ENCODE results near the gene RAB7A.

RAB7A gene

GRCh38 chr3:128801779-128802380, 75.9 kb downstream of the RAB7A start:
- CTCF ChIA-PET: no interaction called here
- POLR2A ChIA-PET: no interaction called here
- no peak for DNase-seq (ENCODE audit: extremely low spot score)
- TF ChIP-seq SP1 (IDR thresholded peaks at IDR 0.05) (no peak), FOXA1 (IDR thresholded peaks at IDR 0.05) (no peak), ZNF384 (IDR thresholded peaks at IDR 0.05) (no peak), SUZ12 (IDR thresholded peaks at IDR 0.05) (no peak), L3MBTL2 (conservative IDR thresholded peaks at IDR 0.05) (no peak), PKNOX1 (IDR thresholded peaks at IDR 0.05) (no peak), LEF1 (IDR thresholded peaks at IDR 0.05; ENCODE audit: borderline replicate concordance) (no peak), NFRKB (IDR thresholded peaks at IDR 0.05) (no peak), ARNT (IDR thresholded peaks at IDR 0.05) (no peak), HDGF (IDR thresholded peaks at IDR 0.05; ENCODE audit: borderline replicate concordance) (no peak), BHLHE40 (IDR thresholded peaks at IDR 0.05; ENCODE audit: borderline replicate concordance) (no peak), CTBP1 (IDR thresholded peaks at IDR 0.05; ENCODE audit: borderline replicate concordance) (no peak)

DNA sequence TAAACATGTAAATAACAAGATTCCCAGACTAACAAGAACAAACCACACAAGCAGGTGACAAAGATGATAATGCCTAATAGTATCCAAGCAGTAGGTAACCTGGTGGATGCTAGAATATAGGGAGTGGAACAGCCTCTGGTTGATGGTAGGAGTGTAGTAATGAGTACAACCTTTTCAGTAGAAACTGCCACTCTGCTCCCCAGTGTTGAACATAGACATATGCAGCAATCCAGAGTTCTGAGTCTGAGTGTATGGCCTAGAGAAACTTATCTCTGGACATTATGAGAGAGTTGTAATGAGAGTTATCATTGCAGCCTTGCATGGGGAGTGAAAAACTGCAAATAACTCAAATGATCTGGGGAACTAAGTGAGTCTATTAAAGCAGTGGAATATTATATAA, 77.3 kb downstream of the RAB7A start:
- DNase-seq (ENCODE audit: extremely low spot score): no peak
- CTCF ChIA-PET: no interaction called here
- no peak for TF ChIP-seq SP1 (IDR thresholded peaks at IDR 0.05)
- POLR2A ChIA-PET: no interaction called here

DNA sequence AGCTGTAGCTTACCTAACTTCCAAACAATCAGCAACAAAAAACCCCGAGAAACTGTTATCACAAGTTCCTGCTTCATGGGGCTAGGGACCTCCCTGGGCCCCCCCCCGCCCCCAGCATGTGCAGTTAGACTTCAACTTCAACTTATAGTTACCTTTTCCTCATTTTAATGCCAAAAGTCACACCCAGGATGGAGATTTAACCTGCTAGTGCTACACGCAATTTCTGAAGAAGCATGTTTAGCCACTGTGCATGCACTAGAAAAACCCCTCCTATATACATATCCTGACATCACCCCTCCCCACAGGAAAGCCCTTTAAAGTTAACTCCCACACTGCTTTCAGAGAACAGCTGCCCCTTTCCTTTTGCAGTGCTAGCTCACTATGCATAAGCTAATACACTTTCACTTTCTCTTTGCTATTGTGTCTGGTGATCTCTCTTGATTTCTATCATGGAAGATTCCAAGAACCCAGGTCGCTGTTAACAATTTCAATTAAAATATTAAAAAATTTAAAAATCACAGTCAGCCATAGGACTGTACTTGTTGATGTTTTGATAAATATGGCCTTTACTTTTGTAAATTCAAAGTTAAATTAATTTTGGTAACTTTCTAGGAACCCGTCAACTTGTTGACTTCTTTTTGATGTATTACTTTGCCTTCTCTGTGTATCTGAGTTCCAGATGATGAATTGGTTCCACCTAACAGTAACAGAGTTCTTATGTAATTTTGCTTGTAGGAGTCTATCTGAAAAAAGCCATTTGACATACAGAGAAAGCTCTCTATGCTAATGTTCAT, 78.2 kb downstream of the RAB7A start:
- TF ChIP-seq FOXA1 (IDR thresholded peaks at IDR 0.05): no peak
- no peak for TF ChIP-seq NFRKB (IDR thresholded peaks at IDR 0.05)
- no peak for TF ChIP-seq ZNF384 (IDR thresholded peaks at IDR 0.05)
- TF ChIP-seq TARDBP (IDR thresholded peaks at IDR 0.05): no peak
- TF ChIP-seq HDGF (IDR thresholded peaks at IDR 0.05; ENCODE audit: borderline replicate concordance): no peak
- TF ChIP-seq CTBP1 (IDR thresholded peaks at IDR 0.05; ENCODE audit: borderline replicate concordance): no peak
- TF ChIP-seq ARNT (IDR thresholded peaks at IDR 0.05): no peak
- no peak for DNase-seq (ENCODE audit: extremely low spot score)
- CTCF ChIA-PET: no interaction called here
- POLR2A ChIA-PET: no interaction called here

GRCh38 chr3:128804811-128805155, 78.8 kb downstream of the RAB7A start:
- POLR2A ChIA-PET: no interaction called here
- CTCF ChIA-PET: no interaction called here
- TF ChIP-seq CTBP1 (IDR thresholded peaks at IDR 0.05; ENCODE audit: borderline replicate concordance) (no peak), FOXK2 (IDR thresholded peaks at IDR 0.05) (no peak), ZNF384 (IDR thresholded peaks at IDR 0.05) (no peak), ARNT (IDR thresholded peaks at IDR 0.05) (no peak), BHLHE40 (IDR thresholded peaks at IDR 0.05; ENCODE audit: borderline replicate concordance) (no peak), SP1 (IDR thresholded peaks at IDR 0.05) (no peak), FOXM1 (IDR thresholded peaks at IDR 0.05; ENCODE audit: borderline replicate concordance) (no peak), FOXA1 (IDR thresholded peaks at IDR 0.05) (no peak), HDGF (IDR thresholded peaks at IDR 0.05; ENCODE audit: borderline replicate concordance) (no peak), ELF4 (IDR thresholded peaks at IDR 0.05) (no peak), TARDBP (IDR thresholded peaks at IDR 0.05) (no peak), NFRKB (IDR thresholded peaks at IDR 0.05) (no peak), LEF1 (IDR thresholded peaks at IDR 0.05; ENCODE audit: borderline replicate concordance) (no peak), L3MBTL2 (conservative IDR thresholded peaks at IDR 0.05) (no peak), PKNOX1 (IDR thresholded peaks at IDR 0.05) (no peak)

DNA sequence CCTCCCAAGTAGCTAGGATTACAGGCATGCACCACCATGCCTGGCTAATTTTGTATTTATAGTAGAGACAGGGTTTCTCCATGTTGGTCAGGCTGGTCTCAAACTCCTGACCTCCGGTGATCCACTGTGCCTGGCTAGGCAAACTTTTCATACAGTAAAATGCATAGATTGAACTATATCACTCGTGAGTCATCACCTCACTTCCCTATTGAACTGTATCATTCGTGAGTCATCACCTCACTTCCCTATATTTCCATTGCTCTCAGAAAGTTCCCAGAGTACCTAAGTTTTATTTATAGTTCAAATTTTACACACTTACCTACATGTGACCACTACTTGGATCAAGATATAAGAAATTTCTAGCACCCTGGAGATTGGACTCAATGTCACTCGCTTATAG, 79.8 kb downstream of the RAB7A start:
- ChIA-PET CTCF (interaction anchor here (0.6 kb wide), 1 partner anchor 80 kb away, joined by 3 read pairs; no protein-coding TSS in a partner anchor), POLR2A (no interaction called here)
- TF ChIP-seq PKNOX1 (IDR thresholded peaks at IDR 0.05): no peak
- TF ChIP-seq BHLHE40 (IDR thresholded peaks at IDR 0.05; ENCODE audit: borderline replicate concordance): no peak
- no peak for TF ChIP-seq ARNT (IDR thresholded peaks at IDR 0.05)
- no peak for TF ChIP-seq NFRKB (IDR thresholded peaks at IDR 0.05)
- TF ChIP-seq LEF1 (IDR thresholded peaks at IDR 0.05; ENCODE audit: borderline replicate concordance): no peak
- no peak for TF ChIP-seq FOXA1 (IDR thresholded peaks at IDR 0.05)
- no peak for TF ChIP-seq SP1 (IDR thresholded peaks at IDR 0.05)
- no peak for TF ChIP-seq FOXM1 (IDR thresholded peaks at IDR 0.05; ENCODE audit: borderline replicate concordance)
- no peak for TF ChIP-seq CTBP1 (IDR thresholded peaks at IDR 0.05; ENCODE audit: borderline replicate concordance)
- no peak for TF ChIP-seq HDGF (IDR thresholded peaks at IDR 0.05; ENCODE audit: borderline replicate concordance)
- no peak for TF ChIP-seq SUZ12 (IDR thresholded peaks at IDR 0.05)
- TF ChIP-seq TARDBP (IDR thresholded peaks at IDR 0.05): no peak
- TF ChIP-seq FOXK2 (IDR thresholded peaks at IDR 0.05): no peak
- no peak for TF ChIP-seq ZNF384 (IDR thresholded peaks at IDR 0.05)
- TF ChIP-seq L3MBTL2 (conservative IDR thresholded peaks at IDR 0.05): no peak
- TF ChIP-seq ELF4 (IDR thresholded peaks at IDR 0.05): no peak
- DNase-seq (ENCODE audit: extremely low spot score): no peak

More at GRCh38 chr3:128804811-128805155, 78.8 kb downstream of the RAB7A start:
- no peak for DNase-seq (ENCODE audit: extremely low spot score)

- POLR2A ChIA-PET: no interaction called here
- no peak for TF ChIP-seq CTBP1 (IDR thresholded peaks at IDR 0.05; ENCODE audit: borderline replicate concordance)
- no peak for TF ChIP-seq SP1 (IDR thresholded peaks at IDR 0.05)
- no peak for TF ChIP-seq FOXK2 (IDR thresholded peaks at IDR 0.05)
- no peak for TF ChIP-seq LEF1 (IDR thresholded peaks at IDR 0.05; ENCODE audit: borderline replicate concordance)
- no peak for TF ChIP-seq FOXM1 (IDR thresholded peaks at IDR 0.05; ENCODE audit: borderline replicate concordance)
- no peak for TF ChIP-seq L3MBTL2 (conservative IDR thresholded peaks at IDR 0.05)
- TF ChIP-seq PKNOX1 (IDR thresholded peaks at IDR 0.05): no peak
- TF ChIP-seq BHLHE40 (IDR thresholded peaks at IDR 0.05; ENCODE audit: borderline replicate concordance): no peak
- no peak for TF ChIP-seq TARDBP (IDR thresholded peaks at IDR 0.05)
- no peak for TF ChIP-seq ZNF384 (IDR thresholded peaks at IDR 0.05)
- no peak for TF ChIP-seq HDGF (IDR thresholded peaks at IDR 0.05; ENCODE audit: borderline replicate concordance)
- no peak for DNase-seq (ENCODE audit: extremely low spot score)
- CTCF ChIA-PET: interaction anchor here (0.6 kb wide), 1 partner anchor 81 kb away, joined by 3 read pairs; no protein-coding TSS in a partner anchor
Measured at GRCh38 chr3:128806588-128806987, 80.6 kb downstream of the RAB7A start.

Measured in HEK293T (cell line).